TTC549 (cell line): Measurements from ENCODE around the gene EIF3L.
"Not testable (repeated sequence)": the region's sequence is repeated elsewhere in the genome, so short reads cannot be mapped to it uniquely, and the experiment has no call there.

Experiments
- FAIRE-seq: peaks from 2 replicates; lab custom pipeline; 2012; peaks lifted over from hg19 to GRCh38; lab: Jason Lieb, UNC

EIF3L gene

DNA sequence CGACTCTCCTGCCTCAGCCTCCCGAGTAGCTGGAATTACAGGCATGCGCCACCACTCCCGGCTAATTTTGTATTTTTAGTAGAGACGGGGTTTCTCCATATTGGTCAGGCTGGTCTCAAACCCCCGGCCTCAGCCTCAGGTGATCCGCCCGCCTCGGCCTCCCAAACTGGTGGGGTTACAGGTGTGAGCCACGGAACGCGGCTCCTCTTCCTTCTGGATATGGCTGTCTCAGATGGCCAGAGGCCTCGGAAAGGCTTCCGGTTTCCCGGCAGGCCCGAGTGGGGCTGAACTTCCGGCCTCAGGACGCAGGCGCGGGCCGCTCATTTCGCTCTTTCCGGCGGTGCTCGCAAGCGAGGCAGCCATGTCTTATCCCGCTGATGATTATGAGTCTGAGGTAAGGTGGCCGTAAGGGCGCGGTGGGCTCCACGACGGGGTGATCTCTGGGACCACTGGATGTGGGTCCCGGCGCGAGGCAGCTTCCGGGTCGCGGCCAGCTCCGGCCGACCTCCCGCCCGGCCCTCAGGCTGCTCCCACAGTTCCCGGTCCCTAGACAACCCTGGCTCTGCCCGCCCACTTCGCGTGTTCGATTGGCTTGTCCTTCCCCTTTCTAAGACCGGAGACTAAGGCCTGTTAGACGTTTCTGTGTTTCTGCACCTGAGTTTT lies at the start of gene EIF3L:
Gene EIF3L, plus strand, starts transcription at position 331 of the 663 bp plus-strand sequence. Its CDS starts 31 bp downstream, at position 362.
- no peak for FAIRE-seq

DNA sequence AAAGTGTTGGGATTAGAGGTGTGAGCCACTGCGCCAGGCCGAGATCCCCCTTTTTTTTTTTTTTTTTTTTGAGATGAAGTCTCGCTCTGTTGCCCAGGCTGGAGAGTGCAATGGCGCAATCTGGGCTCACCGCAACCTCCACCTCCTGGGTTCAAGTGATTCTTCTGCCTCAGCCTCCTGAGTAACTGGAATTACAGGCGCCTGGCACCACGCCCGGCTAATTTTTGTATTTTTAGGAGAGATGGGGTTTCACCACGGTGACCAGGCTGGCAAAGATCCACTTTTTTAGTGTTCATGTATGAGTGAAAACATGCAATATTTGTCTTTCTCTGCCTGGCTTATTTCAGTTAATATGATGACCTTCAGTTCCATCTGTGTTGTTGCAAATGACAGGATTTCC lies 49.2 kb upstream of the EIF3L start:
- not testable (repeated sequence) for FAIRE-seq

DNA sequence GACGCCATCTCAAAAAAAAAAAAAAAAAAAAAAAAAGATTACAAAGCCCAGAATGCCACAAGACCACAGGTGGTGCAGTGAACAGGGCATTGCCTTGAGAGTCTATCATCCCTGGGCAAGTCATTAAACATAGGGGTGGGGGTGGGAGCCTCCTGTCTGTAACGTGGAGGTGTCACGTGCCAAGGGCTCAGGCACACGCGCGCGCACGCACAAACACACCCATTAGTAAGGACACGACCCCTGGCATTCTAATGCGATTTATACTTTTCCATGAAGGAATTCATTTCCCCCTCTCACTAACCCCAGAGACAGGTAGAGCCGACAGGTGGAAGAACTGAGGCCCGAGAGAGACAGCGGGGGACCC lies 47.3 kb upstream of the EIF3L start:
- FAIRE-seq = no peak

DNA sequence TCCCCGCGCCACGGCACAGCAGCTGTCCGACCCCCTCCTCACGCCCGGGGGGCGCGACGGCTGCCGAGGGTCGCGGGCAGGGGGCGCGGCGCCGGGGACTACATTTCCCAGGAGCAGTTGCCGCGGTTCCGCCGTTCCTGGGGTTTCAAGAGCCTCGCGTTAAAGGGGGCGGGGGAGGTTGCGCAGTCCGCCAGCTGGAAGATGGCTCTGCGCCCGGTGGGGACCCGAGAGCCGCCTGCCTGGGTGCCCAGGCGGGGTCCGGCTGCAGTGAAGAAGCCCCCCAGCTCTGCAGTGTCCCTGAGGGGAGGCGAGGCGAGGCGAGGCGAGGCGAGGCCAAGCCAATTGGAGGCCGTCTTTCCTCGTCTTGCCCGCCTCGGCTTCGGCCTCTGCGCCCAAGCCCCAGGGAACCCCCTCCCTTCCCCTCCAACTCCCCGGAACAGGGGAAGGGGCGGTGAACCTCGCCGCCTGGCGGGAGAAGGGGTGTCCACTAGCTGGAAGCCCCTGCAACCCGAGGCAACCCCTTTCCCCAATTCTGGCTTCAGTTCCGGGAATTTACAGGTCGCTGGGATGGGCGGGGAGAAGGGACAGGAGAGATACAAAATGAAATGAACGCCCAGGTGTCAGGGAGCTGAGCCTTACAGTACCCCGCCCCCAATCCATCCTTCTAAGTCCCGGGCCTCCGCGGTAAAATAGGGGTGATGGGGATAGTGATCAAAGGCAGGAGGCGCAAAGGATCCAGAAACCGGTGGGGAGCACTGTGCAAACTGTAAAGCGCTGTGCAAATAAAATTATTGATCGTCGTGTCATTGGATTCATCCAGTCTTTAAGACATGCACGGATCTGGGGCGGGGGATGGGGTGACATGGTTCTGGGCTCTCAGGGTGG lies 46.7 kb upstream of the EIF3L start:
- no peak for FAIRE-seq

DNA sequence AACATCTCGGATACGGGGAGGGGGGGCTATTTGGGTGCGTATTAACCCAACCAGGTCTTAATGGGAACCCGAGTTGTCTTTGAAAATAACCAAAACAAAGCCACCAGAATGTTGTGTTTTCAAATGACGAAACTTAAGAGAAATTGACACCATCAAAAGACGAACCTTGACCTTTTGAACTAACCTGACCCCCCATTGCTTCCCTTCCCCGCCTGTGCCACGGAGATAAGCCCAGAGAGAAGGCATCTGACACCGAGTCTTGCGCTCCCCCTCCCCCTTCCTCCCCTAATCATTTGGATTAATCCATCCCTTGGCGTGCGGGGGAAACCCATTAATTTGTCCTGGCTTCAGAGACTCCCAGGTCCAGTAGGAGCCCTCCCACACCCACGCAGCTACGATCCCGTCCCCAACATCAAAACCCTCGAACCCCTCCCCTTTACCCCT lies 46.0 kb upstream of the EIF3L start:
- FAIRE-seq = no peak

DNA sequence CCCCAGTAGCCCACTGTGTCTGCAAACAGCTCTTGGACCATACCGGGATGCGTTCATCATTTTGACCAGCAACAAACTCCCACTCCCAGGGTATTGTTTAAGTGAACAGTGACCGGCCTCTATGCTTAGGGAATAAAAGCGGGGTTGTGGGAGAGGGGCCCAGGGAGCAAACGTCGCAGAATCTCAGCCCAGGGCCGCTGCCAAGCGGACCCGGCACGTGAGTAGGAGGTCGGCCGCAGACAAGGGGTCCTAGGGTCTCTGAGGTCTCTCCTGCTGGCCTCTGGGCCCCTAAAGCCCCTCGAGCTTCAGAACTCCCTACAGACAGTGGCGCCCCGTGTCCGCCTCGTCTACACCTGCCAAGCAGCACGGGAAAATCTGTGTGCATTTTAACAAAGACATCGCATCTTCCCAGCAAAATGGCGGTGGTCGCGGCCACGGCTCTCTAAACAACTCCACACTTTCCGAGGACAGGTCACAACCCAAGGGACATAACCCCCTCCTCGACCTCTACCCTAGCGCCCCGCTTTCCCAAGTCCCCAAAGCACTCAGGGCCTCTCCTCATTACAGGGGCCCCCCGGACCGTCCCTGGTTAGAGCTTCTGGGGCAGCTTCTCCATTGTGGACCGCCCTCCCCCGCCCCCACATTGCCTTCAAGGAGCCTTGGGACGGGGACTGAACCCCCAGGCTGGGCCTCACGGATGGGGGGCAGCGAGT lies 45.4 kb upstream of the EIF3L start:
- no peak for FAIRE-seq

DNA sequence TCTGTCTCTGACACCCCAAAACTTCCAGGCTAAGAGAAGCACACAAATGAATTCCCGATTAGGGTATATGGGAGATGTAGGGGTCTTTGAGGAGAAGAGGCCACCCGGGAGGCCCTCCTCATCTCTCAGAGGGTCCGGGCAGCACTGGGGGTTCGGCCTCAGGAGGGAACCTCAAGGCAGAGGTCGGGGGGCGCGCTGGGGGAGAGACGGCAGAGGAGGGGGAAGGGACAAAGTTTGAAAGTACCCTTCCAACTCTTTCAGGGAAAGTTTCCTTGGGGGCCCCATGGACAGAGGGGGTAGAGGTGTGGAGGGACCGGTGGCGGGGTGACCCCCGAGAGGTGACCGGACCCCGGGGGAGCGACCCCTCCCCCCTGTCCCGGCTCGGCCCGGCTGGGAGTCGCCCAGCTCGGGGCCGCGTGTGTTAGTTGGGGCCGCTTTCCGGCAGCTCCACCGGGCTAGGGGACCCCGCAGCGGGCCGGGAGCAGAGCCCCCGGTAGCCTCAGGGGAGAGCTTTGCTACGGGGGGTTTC lies 44.8 kb upstream of the EIF3L start:
- FAIRE-seq = no peak

DNA sequence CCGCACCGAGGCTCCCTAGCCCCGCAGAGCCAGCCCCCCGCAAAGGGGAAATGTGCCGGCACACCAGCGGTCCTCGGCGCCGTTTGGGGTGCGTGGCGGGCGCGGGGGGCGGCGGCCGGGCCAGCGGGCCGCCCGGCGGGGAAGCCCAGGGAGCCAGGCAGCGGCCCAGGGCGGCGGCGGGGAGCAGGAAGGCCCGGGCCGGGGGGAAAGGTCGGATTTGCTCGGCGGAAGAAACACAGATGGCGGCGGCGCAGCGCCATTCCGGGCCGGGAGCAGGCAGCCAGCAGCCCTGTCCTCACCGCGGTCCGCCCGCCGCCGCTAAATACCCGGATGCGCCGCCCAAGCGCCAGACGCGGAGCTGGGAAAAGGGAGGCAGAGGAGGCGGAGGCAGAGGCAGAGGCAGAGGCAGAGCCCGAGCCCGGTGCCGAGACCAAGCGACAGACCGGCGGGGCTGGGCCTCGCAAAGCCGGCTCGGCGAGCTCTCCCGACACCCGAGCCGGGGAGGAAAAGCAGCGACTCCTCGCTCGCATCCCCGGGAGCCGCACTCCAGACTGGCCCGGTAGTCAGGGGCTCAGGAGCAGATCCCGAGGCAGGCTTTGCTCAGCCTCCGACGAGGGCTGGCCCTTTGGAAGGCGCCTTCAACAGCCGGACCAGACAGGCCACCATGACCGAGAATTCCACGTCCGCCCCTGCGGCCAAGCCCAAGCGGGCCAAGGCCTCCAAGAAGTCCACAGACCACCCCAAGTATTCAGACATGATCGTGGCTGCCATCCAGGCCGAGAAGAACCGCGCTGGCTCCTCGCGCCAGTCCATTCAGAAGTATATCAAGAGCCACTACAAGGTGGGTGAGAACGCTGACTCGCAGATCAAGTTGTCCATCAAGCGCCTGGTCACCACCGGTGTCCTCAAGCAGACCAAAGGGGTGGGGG lies 44.1 kb upstream of the EIF3L start:
- FAIRE-seq = no peak

DNA sequence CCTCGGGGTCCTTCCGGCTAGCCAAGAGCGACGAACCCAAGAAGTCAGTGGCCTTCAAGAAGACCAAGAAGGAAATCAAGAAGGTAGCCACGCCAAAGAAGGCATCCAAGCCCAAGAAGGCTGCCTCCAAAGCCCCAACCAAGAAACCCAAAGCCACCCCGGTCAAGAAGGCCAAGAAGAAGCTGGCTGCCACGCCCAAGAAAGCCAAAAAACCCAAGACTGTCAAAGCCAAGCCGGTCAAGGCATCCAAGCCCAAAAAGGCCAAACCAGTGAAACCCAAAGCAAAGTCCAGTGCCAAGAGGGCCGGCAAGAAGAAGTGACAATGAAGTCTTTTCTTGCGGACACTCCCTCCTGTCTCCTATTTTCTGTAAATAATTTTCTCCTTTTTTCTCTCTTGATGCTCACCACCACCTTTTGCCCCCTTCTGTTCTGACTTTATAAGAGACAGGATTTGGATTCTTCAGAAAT lies 43.4 kb upstream of the EIF3L start:
- no peak for FAIRE-seq

DNA sequence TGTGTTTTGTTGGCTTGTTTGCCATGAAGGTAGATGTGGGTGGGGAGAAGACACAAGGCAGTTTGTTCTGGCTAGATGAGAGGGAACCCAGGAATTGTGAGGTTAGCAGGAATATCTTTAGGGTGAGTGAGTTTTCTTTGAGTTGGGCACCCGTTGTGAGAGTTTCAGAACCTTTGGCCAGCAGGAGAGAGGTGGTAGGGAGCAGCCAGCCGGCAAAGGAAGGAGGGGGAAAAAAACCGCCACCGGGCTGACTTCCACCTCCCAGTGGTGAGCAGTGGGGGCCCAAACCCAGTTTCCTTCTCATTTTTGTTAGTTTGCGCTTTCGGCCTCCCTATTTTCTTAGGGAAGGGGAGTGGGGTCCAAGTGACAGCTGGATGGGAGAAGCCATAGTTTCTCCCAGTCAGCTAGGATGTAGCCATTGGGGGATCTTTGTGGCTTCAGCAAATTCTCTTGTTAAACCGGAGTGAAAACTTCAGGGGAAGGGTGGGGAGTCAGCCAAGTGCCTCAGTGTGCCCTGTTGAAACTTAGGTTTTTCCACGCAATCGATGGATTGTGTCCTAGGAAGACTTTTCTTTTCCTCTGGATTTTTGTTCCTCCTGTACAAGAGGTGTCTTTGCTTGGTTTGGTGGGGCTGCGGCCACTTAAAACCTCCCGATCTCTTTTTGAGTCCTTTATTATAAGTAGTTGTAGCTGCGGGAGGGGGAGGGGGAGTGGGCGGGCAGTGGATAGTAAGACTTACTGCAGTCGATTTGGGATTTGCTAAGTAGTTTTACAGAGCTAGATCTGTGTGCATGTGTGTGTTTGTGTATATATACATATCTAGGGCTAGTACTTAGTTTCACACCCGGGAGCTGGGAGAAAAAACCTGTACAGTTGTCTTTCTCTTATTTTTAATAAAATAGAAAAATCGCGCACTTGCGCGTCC lies 42.5 kb upstream of the EIF3L start:
- FAIRE-seq = no peak

DNA sequence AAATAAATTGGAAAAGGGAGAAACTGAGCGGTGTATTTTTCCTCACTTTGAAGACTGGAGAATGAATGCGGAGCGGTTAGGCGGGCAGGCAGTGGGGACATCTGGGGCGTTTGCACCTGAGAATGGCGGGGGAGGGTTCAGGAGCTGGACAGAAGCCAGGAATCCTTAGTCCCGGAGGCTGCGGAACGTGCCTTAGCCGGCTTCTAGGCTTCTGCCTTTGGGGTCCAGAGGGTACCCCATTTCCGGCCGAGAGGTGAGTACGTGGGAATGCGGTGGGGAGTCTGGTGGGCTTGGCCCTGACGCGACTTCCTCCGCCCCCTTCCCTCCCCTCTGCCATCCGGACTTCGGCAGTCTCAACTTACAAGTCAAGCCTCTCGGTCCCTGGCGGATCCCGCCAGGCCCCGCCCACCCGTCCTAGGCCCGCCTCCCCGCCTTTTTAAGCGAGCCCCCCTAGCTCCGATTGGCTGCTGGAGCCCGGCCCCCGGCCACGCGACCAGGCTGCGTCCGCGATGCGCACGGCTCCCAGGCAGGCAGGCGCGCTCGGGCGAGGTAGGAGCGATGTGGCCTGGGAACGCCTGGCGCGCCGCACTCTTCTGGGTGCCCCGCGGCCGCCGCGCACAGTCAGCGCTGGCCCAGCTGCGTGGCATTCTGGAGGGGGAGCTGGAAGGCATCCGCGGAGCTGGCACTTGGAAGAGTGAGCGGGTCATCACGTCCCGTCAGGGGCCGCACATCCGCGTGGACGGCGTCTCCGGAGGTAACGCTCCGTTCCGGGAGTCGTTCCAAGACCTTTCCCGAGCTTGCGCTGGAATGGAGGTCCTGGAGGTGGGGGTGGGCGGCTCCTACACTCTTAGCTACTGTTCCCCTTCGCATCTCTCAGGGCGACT lies 41.6 kb upstream of the EIF3L start, which contains the start of gene GCAT:
Gene GCAT, plus strand, starts transcription at position 525 of the 884 bp plus-strand sequence. Its CDS starts 34 bp downstream, at position 559.
- peak; percentile 5 for FAIRE-seq

DNA sequence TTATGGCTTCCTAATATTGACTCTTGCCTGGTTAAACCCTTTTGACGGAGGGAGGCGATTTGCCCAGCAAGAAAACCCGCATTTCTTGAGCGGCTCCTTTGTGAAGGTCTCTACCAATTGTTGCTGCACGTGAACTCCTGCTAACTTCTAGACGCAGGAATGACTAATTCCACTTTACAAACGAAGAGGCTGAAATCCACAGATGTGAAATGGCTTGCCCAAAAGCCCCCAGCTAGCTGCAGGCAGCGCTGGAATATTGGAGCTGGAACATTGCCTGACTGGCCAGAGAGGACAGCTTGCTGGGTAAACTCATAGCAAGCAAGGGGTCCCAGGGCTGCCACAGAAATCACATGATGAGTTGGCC lies 40.9 kb upstream of the EIF3L start:
- FAIRE-seq = no peak

DNA sequence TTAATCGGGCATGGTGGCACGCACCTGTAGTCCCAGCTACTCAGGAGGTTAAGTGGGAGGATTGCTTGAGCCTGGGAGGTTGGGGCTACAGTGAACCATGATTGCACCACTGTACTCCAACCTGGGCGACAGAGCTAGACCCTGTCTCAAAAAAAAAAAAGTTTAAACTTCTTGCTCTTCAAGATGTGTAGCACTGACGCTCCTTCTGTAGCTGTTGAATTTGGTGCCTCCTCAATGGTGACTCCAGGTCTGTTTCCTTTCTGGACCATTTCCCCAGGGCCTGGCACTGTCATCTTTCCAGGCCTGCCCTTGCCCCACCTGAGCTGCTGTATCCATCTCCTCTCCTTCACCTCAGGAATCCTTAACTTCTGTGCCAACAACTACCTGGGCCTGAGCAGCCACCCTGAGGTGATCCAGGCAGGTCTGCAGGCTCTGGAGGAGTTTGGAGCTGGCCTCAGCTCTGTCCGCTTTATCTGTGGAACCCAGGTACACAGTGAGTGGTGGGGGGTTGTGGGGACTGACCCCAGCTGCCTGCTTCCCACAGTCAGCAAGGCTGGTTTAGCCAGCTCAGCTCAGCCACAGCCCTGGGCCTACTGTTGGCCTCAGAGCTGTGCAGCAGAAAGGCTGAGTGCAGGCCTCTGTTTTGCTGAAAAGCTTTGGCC lies 39.4 kb upstream of the EIF3L start:
- no peak for FAIRE-seq

DNA sequence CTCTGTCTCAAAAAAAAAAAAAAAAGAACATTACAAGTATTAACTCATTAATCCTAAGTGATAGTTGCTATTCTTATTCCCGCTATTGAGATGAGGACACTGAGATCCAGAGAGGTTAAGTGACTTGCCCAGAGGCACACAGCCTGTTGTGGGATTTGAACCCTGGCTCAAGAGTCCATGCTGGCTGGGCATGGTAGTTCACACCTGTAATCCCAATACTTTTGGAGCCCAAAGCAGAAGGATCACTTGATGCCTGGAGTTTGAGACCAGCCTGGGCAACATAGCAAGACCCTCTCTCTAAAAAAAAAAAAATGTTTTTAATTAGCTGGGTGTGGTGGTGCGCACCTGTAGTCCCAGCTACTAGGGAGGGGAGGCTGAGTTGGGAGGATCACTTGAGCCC lies 37.4 kb upstream of the EIF3L start:
- FAIRE-seq = no peak

DNA sequence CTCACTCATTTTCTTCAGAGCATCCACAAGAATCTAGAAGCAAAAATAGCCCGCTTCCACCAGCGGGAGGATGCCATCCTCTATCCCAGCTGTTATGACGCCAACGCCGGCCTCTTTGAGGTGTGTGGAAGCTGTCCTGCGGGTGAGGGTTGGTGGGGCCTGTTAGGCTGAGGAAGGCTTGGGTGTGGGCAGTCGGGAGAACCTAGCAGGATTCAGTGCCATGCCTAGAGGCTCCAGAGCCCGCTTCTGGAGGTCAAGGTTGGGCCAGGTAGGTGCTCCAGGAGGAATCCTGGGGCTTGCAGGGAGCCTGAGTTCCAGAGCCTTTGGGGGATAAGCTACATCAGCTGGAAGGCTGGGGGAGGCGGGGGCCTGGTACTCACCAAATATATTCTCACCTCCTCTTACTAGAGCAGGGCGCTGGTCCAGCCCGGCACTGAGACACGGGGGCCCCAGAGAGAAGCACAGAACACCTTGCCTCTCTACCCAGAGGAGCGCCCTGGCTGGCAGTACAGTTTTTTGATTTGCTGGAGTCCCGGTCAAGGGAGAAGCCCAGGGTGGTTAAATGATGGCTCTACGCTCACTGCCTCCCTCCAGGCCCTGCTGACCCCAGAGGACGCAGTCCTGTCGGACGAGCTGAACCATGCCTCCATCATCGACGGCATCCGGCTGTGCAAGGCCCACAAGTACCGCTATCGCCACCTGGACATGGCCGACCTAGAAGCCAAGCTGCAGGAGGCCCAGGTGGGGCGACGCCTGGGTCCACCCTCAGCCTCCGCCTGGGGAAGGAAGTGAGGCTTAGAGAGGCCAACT lies 36.1 kb upstream of the EIF3L start:
- no peak for FAIRE-seq

DNA sequence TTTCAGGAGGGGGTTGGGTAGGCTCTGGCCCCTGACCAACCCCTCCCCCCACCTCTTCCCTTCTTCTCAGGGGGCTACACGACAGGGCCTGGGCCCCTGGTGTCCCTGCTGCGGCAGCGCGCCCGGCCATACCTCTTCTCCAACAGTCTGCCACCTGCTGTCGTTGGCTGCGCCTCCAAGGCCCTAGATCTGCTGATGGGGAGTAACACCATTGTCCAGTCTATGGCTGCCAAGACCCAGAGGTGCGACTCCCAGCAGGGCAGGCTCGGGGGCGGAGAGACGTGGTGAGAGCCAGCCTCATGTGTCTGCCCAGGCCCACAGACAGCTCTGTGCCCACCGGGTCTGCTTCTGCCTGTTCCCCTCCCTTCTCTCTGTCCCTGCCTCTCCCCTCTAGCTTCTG lies 33.6 kb upstream of the EIF3L start:
- no peak for FAIRE-seq

DNA sequence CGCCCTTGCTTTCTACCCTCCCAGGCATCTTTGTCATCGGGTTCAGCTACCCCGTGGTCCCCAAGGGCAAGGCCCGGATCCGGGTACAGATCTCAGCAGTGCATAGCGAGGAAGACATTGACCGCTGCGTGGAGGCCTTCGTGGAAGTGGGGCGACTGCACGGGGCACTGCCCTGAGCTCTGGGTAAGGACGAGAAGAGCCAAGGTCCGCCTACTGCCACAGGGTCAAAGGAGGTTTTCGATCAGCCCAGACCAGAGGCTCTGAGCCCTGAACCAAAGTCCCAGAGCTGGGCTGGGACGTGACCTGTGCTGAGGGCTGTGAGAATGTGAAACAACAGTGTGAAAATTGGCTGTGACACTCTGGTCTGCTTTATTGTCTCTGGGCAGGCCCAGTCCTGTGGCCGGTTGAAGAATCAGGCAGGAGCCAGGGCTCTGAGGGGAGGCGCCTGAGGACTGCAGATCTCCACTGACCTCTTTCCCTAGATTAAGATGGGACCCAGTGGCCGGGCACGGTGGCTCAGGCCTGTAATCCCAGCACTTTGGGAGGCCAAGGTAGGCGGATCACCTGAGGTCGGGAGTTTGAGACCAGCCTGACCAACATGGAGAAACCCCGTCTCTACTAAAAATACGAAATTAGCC lies 32.6 kb upstream of the EIF3L start:
- FAIRE-seq = no peak
